ENCODE results near the gene SLC7A8. TPM values are rescaled to one million over a fixed set of nuclear protein-coding genes. Genes with fewer than 3 reads are reported as not detected.

Gene SLC7A8
- total and polyA plus RNA-seq, 10 of the 15 experiments (the other 5 are each of a cell fraction or from before 2014, with no cell fraction given), result 0.06 to 0.28 (median 0.21) TPM; not detected in 7

- ChIA-PET POLR2A (no interaction called here), SMC1A (ENCODE audit: uncharacterized antibody, unreplicated experiment) (no interaction called here), CTCF (no interaction called here), RAD21 (ENCODE audit: unreplicated experiment) (no interaction called here)
- H3K27ac ChIP-seq (ENCODE audit: control insufficient read depth, insufficient read depth), result no peak overlapping the region
- FAIRE-seq (no peak), DNase-seq (ENCODE audit: low read depth, low spot score) (no peak), ATAC-seq (no peak)
- H3K9me3 ChIP-seq (replicated peaks; ENCODE audit: control insufficient read depth, insufficient read depth, low read length), result no peaks in the 10 kb centered on the region
- in situ Hi-C loops (cut with MboI), result no loop called here
- intact Hi-C loops (cut with micrococcal nuclease; ENCODE audit: unreplicated experiment), result no loop called here
- no peaks in the 10 kb centered on the region for H3K4me1 ChIP-seq (ENCODE audit: control insufficient read depth, insufficient read depth, low read length)
- no peaks in the 10 kb centered on the region for H3K36me3 ChIP-seq (ENCODE audit: control insufficient read depth in 2 of 2, insufficient read depth in 2 of 2, low read length in 1 of 2)
- H3K79me2 ChIP-seq (ENCODE audit: control insufficient read depth, insufficient read depth, low read length), result no peaks in the 10 kb centered on the region
- H3K4me2 ChIP-seq (ENCODE audit: control insufficient read depth, insufficient read depth), result no peak overlapping the region
- no peak overlapping the region for H3K4me3 ChIP-seq
- BruUV-seq (replicated peaks), result no TSS peak
- no peak overlapping the region for H2AFZ ChIP-seq (ENCODE audit: control insufficient read depth, low read depth, low read length)
- TF ChIP-seq GABPA (IDR thresholded peaks at IDR 0.05; ENCODE audit: low read depth) (no peak), PBX3 (IDR thresholded peaks at IDR 0.05; ENCODE audit: insufficient replicate concordance, low read depth, low read length) (no peak), USF2 (IDR thresholded peaks at IDR 0.05; ENCODE audit: borderline replicate concordance, low read depth, low read length) (no peak), CBX5 (IDR thresholded peaks at IDR 0.05; ENCODE audit: low read depth) (no peak), ATF7 (IDR thresholded peaks at IDR 0.05; ENCODE audit: low read depth) (no peak), PRDM15 (CRISPR knock-in tag; IDR thresholded peaks at IDR 0.05) (no peak), IKZF2 (IDR thresholded peaks at IDR 0.05) (no peak), GATAD2B (conservative IDR thresholded peaks at IDR 0.05; ENCODE audit: low read depth) (no peak)
- no peaks in the 10 kb centered on the region for H4K20me1 ChIP-seq (ENCODE audit: control insufficient read depth, insufficient read depth)
- 65% methylated on average over 5 of the region's 5 CpGs for WGBS (ENCODE audit: insufficient coverage, insufficient replicate concordance, low lambda C conversion rate, missing lambda C conversion rate)
- peaks cover 3 to 6% of the 10 kb centered on the region in 2 experiments for H3K27me3 ChIP-seq (replicated peaks in 1 of 2; ENCODE audit: control insufficient read depth in 2 of 2, insufficient read depth in 2 of 2, low read length in 1 of 2)
- no peak overlapping the region for H3K9ac ChIP-seq (ENCODE audit: control insufficient read depth, insufficient read depth, low read length)
Observed at GRCh38 chr14:23164949-23165348, 18.5 kb downstream of the SLC7A8 start.

Measured in GM12878 (cell line).